ENCODE results near the gene OR8G1.
"Not testable (repeated sequence)": the region's sequence is repeated elsewhere in the genome, so short reads cannot be mapped to it uniquely, and the experiment has no call there.

DNA sequence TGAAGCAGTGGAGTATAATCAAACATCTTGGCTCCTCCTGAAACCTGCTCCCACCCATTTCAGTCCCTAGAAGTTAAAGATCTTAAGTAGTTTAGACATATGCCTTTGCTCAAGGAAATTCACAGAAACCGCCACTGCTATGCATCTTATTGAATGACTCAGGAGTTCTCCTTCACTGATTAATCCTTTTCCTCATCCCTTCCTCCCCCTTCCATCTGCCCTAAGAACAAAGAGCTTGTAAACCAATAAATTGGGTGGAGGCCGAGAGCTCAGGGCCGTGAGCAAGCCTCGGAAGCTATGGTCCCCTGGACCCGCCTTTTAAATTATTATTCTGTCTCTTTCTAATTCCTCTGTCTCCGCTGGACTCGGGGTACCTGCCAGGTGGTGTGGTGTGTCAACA lies 30.0 kb downstream of the OR8G1 start:
- not testable (repeated sequence) for TF ChIP-seq CTCF (conservative IDR thresholded peaks at IDR 0.05; ENCODE audit: low read depth, low read length); EZH2 (IDR thresholded peaks at IDR 0.05; ENCODE audit: borderline replicate concordance, low read depth, low read length, poor library complexity, severe bottlenecking)

Measured in A673 (cell line).